Measurements from ENCODE around the gene PTPRS. TPM values are rescaled to one million over a fixed set of nuclear protein-coding genes. Genes with fewer than 3 reads are reported as not detected.

PTPRS gene
- total and polyA plus RNA-seq, 10 donors: 1.2 to 77.9 (median 44.9) TPM

DNA sequence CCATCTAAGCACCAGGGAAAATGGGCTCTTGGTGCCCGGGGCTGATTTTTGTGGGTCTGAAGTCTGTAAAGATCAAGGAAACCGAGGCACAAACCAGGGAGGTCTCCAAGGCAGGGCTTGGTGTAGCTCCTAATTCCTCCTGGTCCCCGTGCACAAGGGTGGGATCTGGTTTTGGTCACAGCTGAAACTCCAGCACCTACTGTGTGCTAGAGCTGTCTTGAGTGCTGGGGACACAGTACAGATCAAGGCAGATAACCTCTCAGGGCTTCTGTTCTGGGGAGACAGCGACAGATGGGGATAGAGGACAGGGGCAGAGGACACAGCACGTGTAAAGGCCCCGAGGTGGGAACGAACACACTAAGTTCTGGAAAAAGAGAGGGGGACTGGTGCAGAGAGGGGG, 37.4 kb downstream of the PTPRS start:
- Histone ChIP-seq H3K36me3 (no peaks in the 10 kb centered on the region), H3K9me3 (no peaks in the 10 kb centered on the region), H3K4me1 (no peaks in the 10 kb centered on the region), H3K27ac (no peak overlapping the region), H3K27me3 (replicated peaks in 1 of 7) (peaks cover 0 to 8% (median 0%) of the 10 kb centered on the region in 7 donors), H3K4me3 (no peak overlapping the region)
- TF ChIP-seq POLR2AphosphoS5 (IDR thresholded peaks at IDR 0.05) (no peak), POLR2A (IDR thresholded peaks at IDR 0.05) (no peak), CTCF (IDR thresholded peaks at IDR 0.05 in 8 of 11, conservative IDR thresholded peaks at IDR 0.05 in 3 of 11) (no peak)
- whole genome bisulfite sequencing, 5 donors: 86 to 89% (median 87%) methylated on average over 6 to 7 of the region's 7 CpGs
- DNase-seq: no peak
- intact Hi-C loops (cut with DNase I; ENCODE audit: low total_unique reads): no loop called here

GRCh38 chr19:5302396-5302795, 38.2 kb downstream of the PTPRS start:
- H3K27me3 ChIP-seq (replicated peaks in 1 of 7): peaks cover 0 to 8% (median 0%) of the 10 kb centered on the region in 7 donors
- no peak for TF ChIP-seq POLR2AphosphoS5 (IDR thresholded peaks at IDR 0.05)
- TF ChIP-seq POLR2A (IDR thresholded peaks at IDR 0.05): no peak
- no peak for TF ChIP-seq CTCF (IDR thresholded peaks at IDR 0.05 in 8 of 11, conservative IDR thresholded peaks at IDR 0.05 in 3 of 11)
- WGBS, 5 donors: 83 to 87% (median 85%) methylated on average over 9 of the region's 9 CpGs
- H3K9me3 ChIP-seq: no peaks in the 10 kb centered on the region
- intact Hi-C loops (cut with DNase I; ENCODE audit: low total_unique reads): no loop called here
- H3K4me1 ChIP-seq: no peaks in the 10 kb centered on the region
- no peak overlapping the region for H3K27ac ChIP-seq
- H3K4me3 ChIP-seq: no peak overlapping the region
- DNase-seq: no peak
- H3K36me3 ChIP-seq: no peaks in the 10 kb centered on the region

DNA sequence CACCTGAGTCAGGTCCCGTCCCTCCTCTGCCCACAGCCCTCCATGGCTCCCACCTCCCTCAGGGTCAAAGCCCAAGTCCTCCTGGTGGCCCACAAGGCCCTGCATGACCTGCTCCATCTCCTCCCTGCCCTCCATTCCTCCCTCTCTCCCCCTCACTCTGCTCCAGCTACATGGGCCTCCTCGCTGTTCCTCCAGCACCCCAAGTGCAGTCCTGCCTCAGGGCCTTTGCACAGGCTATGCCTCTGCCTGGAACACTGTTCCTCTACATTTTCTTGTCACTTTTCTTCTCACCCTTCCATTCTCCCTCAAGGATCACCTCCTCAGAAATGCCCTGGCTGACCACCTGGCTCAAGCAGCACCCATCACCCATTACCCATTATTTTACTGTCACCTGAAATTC, 41.5 kb downstream of the PTPRS start:
- H3K9me3 ChIP-seq: no peaks in the 10 kb centered on the region
- no peaks in the 10 kb centered on the region for H3K36me3 ChIP-seq
- H3K4me3 ChIP-seq: no peak overlapping the region
- H3K27me3 ChIP-seq (replicated peaks in 1 of 7): peaks cover 0 to 7% (median 0%) of the 10 kb centered on the region in 7 donors
- no peak for TF ChIP-seq POLR2A (IDR thresholded peaks at IDR 0.05)
- TF ChIP-seq POLR2AphosphoS5 (IDR thresholded peaks at IDR 0.05): no peak
- no peak for TF ChIP-seq CTCF (IDR thresholded peaks at IDR 0.05 in 8 of 11, conservative IDR thresholded peaks at IDR 0.05 in 3 of 11)
- peaks cover 0 to 1% (median under 1%) of the 10 kb centered on the region in 6 donors for H3K4me1 ChIP-seq
- DNase-seq: no peak
- no peak overlapping the region for H3K27ac ChIP-seq
- intact Hi-C loops (cut with DNase I; ENCODE audit: low total_unique reads): no loop called here
- 84 to 93% (median 87%) methylated on average over 2 of the region's 2 CpGs for WGBS, 5 donors

DNA sequence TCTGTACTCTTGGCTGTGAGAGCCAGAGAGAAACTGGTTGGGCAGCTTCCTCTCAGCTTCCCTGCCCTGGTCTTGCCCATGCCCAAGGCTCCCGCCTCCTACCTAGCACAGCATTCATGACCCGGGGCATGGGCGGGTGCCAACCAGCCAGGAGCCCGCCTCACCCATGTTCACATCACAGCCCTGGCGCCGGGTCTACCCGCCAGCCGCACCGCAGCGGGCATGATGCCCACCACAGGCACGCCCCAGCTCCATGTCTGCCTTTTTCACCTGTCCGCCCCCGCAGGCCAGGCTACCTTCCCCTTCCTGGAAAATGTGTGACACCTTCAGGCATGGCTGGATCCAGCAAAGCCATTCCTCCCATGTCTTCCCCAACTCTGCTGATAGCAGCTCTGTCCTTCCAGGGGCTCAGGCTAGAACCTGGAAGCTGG, 42.1 kb downstream of the PTPRS start:
- 91 to 98% (median 97%) methylated on average over 5 to 13 of the region's 13 CpGs for WGBS, 5 donors
- no peak for TF ChIP-seq POLR2A (IDR thresholded peaks at IDR 0.05)
- TF ChIP-seq CTCF (IDR thresholded peaks at IDR 0.05 in 8 of 11, conservative IDR thresholded peaks at IDR 0.05 in 3 of 11): no peak
- TF ChIP-seq POLR2AphosphoS5 (IDR thresholded peaks at IDR 0.05): no peak
- intact Hi-C loops (cut with DNase I; ENCODE audit: low total_unique reads): no loop called here

More for the DNA sequence above, 42.1 kb downstream of the PTPRS start:
- Histone ChIP-seq H3K27ac (no peak overlapping the region), H3K4me3 (no peak overlapping the region), H3K9me3 (no peaks in the 10 kb centered on the region), H3K36me3 (no peaks in the 10 kb centered on the region), H3K4me1 (peaks cover 0 to 8% (median 5%) of the 10 kb centered on the region in 6 donors), H3K27me3 (replicated peaks in 1 of 7) (peaks cover 0 to 13% (median 5%) of the 10 kb centered on the region in 7 donors)
- DNase-seq: no peak
